Measurements from ENCODE around the gene SLC13A2.

DNA sequence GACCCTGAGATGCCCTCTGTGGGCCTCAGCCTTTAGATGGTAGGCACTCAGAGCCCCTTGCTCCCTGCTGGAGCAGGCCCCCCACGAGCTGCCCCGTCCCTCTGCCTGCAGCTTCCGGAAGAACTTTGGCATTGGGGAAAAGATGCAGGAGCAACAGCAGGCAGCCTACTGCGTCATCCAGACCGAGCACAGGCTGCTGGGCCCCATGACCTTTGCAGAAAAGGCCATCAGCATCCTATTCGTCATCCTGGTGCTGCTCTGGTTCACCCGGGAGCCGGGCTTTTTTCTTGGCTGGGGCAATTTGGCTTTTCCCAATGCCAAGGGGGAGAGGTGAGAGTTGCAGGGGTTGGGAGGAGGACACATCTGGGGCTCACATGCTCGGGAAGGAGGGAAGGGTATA lies 20.0 kb downstream of the SLC13A2 start:
- no peak for TF ChIP-seq CTCF (conservative IDR thresholded peaks at IDR 0.05 in 1 of 2, IDR thresholded peaks at IDR 0.05 in 1 of 2; ENCODE audit: extremely low read depth in 1 of 2, insufficient read depth in 1 of 2, low read depth in 1 of 2, low read length in 2 of 2)
- no peak for TF ChIP-seq EZH2 (IDR thresholded peaks at IDR 0.05; ENCODE audit: borderline replicate concordance, low read length)
